ENCODE measurements around the gene PLA2G4C. TPM values are rescaled to one million over a fixed set of nuclear protein-coding genes. Genes with fewer than 3 reads are reported as not detected.

Gene PLA2G4C
- total RNA-seq, 4 donors from 2014 or later: 4.6 to 21.0 (median 12.4) TPM

DNA sequence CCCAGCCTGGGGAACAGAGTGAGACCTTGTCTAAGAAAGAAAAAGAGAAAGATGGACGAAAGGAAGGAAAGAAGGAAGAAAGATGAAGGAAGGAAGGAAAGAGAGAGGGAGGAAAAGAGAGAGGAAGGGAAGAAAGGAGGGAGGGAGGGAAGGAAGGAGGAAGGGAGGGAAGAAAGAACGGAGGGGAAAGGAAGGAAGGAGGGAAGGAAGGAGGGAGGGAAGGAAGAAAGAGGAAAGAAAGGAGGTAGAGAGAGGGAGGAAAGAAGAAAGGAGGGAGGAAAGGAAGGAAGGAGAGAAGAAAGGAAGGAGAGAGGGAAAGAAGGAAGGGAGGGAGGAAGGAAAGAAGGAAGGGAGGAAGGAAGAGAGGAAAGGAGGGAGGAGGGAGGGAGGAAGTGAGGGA lies 87.6 kb downstream of the PLA2G4C start:
- H3K4me3 ChIP-seq: no peak overlapping the region
- no peak for DNase-seq (ENCODE audit: low spot score in 2 of 2)
- no peaks in the 10 kb centered on the region for H3K9me3 ChIP-seq
- H3K27me3 ChIP-seq: no peaks in the 10 kb centered on the region
- no peaks in the 10 kb centered on the region for H3K4me1 ChIP-seq
- no peak for TF ChIP-seq EP300 (IDR thresholded peaks at IDR 0.05)
- no peak for TF ChIP-seq POLR2A (IDR thresholded peaks at IDR 0.05)
- TF ChIP-seq, protein P1, sequence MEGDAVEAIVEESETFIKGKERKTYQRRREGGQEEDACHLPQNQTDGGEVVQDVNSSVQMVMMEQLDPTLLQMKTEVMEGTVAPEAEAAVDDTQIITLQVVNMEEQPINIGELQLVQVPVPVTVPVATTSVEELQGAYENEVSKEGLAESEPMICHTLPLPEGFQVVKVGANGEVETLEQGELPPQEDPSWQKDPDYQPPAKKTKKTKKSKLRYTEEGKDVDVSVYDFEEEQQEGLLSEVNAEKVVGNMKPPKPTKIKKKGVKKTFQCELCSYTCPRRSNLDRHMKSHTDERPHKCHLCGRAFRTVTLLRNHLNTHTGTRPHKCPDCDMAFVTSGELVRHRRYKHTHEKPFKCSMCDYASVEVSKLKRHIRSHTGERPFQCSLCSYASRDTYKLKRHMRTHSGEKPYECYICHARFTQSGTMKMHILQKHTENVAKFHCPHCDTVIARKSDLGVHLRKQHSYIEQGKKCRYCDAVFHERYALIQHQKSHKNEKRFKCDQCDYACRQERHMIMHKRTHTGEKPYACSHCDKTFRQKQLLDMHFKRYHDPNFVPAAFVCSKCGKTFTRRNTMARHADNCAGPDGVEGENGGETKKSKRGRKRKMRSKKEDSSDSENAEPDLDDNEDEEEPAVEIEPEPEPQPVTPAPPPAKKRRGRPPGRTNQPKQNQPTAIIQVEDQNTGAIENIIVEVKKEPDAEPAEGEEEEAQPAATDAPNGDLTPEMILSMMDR (IDR thresholded peaks at IDR 0.05): no peak
- H3K27ac ChIP-seq: no peak overlapping the region
- H3K36me3 ChIP-seq: no peaks in the 10 kb centered on the region
- WGBS, 2 donors: 70 to 72% methylated on average over 2 of the region's 2 CpGs

DNA sequence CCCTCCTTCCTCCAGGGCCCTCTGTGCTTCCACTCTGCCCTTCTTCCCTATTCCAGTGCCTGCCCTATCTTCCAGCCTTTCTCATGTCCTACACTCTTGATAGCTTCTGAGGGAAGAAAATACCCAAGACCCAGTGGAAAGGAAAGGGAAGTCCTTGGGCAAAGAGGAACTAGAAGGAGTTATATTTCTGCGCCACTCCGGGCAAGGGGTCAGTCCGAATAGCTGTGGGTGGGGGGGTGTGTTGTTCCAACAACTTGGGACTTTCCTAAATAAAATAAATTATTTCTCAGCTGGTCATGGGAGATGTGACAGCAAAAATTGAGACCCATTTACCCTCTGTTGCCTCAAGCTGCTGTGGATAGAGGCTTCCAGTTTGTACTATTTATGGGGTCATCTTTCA lies 89.9 kb downstream of the PLA2G4C start:
- Histone ChIP-seq H3K36me3 (no peaks in the 10 kb centered on the region), H3K27me3 (no peaks in the 10 kb centered on the region), H3K4me3 (no peak overlapping the region), H3K9me3 (peaks cover 0 to 5% (median 0%) of the 10 kb centered on the region in 4 donors), H3K4me1 (no peaks in the 10 kb centered on the region), H3K27ac (no peak overlapping the region)
- WGBS, 2 donors: 82 to 84% methylated on average over 3 of the region's 3 CpGs
- DNase-seq (ENCODE audit: low spot score in 2 of 2): no peak
- TF ChIP-seq, protein P1 (IDR thresholded peaks at IDR 0.05): no peak
- TF ChIP-seq POLR2A (IDR thresholded peaks at IDR 0.05) (no peak), EP300 (IDR thresholded peaks at IDR 0.05) (no peak)

DNA sequence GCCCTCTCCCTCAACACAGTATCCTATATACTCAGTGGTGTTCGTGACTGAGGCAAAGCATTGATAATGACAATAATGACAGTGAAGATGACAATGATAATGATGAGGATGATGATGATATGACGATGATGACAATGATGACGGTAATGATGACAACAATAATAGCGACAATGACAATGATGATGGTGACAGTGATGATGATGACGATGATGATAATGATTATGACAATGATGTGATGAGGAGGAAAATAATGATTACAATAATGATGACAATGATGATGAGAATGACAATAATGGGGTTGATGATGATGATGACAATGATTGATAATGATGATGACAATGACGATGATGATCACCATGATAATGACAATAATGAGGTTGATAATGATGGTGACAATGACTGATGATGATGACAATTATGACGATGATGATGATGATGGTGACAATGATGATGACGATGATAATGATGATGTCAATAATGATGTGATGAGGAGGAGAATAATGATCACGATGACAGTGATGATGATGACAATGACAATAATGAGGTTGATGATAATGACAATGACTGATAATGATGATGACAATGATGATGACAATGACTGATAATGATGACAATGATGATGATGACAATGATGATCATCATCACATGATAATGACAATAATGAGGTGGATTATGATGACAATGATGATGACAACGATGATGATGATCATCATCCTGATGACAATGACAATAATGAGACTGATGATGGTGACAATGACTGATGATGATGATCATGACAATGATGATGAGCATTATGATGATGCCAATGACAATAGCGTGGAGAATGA lies 99.5 kb downstream of the PLA2G4C start:
- Histone ChIP-seq H3K4me3 (no peak overlapping the region), H3K27me3 (no peaks in the 10 kb centered on the region), H3K27ac (no peak overlapping the region), H3K9me3 (peaks cover 0 to 28% (median 0%) of the 10 kb centered on the region in 4 donors), H3K4me1 (no peaks in the 10 kb centered on the region), H3K36me3 (no peaks in the 10 kb centered on the region)
- TF ChIP-seq, protein P1 (IDR thresholded peaks at IDR 0.05): no peak
- no peak for TF ChIP-seq EP300 (IDR thresholded peaks at IDR 0.05)
- TF ChIP-seq POLR2A (IDR thresholded peaks at IDR 0.05): no peak
- WGBS, 2 donors: 88 to 92% methylated on average over 11 of the region's 11 CpGs
- DNase-seq (ENCODE audit: low spot score in 2 of 2): no peak

DNA sequence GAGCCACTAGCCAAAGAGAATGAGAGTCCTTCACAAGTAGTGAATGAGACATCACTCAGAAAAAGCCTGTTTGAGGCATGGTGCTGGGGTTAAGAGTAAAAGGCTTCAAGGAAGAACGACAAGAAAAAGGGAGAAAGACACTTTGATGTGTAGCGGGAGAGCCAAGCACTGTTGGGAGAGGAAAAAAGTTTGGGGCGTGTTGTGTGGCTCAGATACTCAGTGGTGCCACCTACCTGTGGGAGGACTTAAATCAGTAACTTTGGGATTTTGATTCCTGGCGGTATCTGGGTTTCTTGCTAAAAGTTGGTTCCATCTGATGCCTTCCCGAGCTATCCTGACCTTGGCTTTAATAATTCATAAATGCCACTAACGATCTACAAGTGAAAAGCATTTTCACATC lies 103.9 kb downstream of the PLA2G4C start:
- TF ChIP-seq POLR2A (IDR thresholded peaks at IDR 0.05): no peak
- TF ChIP-seq, protein P1 (IDR thresholded peaks at IDR 0.05): no peak
- TF ChIP-seq EP300 (IDR thresholded peaks at IDR 0.05): no peak
- Histone ChIP-seq H3K27me3 (no peaks in the 10 kb centered on the region), H3K27ac (no peak overlapping the region), H3K9me3 (peaks cover 0 to 17% (median 0%) of the 10 kb centered on the region in 4 donors), H3K4me1 (no peaks in the 10 kb centered on the region), H3K4me3 (no peak overlapping the region), H3K36me3 (no peaks in the 10 kb centered on the region)
- WGBS, 2 donors: 81 to 85% methylated on average over 6 of the region's 6 CpGs
- no peak for DNase-seq (ENCODE audit: low spot score in 2 of 2)

DNA sequence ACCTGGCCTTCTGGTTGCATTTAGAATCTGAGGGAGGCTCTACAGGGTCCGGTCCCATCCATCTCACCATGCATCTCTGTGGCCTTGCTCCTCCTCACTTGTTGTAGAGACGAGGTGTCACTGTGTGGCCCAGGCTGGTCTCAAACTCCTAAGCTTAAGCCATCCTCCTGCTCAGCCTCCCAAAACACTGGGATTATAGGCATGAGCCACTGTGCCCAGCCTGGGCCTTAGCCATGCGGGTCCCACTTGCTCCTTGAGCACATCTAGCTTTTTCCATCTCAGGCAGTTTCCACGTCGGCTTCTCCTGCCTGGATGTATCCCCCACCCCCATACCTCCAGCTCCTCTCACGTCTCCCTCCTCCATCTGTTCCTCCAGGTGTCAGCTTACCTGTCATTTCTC lies 106.4 kb downstream of the PLA2G4C start:
- Histone ChIP-seq H3K27ac (no peak overlapping the region), H3K27me3 (no peaks in the 10 kb centered on the region), H3K4me1 (no peaks in the 10 kb centered on the region), H3K9me3 (peaks cover 0 to 16% (median 0%) of the 10 kb centered on the region in 4 donors), H3K36me3 (no peaks in the 10 kb centered on the region), H3K4me3 (no peak overlapping the region)
- TF ChIP-seq EP300 (IDR thresholded peaks at IDR 0.05) (no peak), POLR2A (IDR thresholded peaks at IDR 0.05) (no peak)
- TF ChIP-seq, protein P1 (IDR thresholded peaks at IDR 0.05): no peak
- no peak for DNase-seq (ENCODE audit: low spot score in 2 of 2)
- 68 to 69% methylated on average over 6 of the region's 6 CpGs for WGBS, 2 donors
